Spleen (tissue), 7 donors: ENCODE measurements around the gene CATSPERB.

Source experiments
- POLR2AphosphoS5 ChIP-seq, 3 donors: sonication (generic); formaldehyde crosslinking; IDR thresholded peaks; one replicate each; pipeline ENCODE4 v1.5.1; 2017; ENCODE audit warnings: antibody characterized with exemption in 3 of 3
- TF ChIP-seq, protein P1 (sequence below), 11 experiments: fragments of 200-600 bp in 7 of 11; fragments of 450-650 bp in 4 of 11; sonication (generic) in 4 of 11; IDR thresholded peaks in 8 of 11; conservative IDR thresholded peaks in 3 of 11; 1 replicate in 7 of 11; 2 replicates in 4 of 11; pipeline versions ENCODE4 v1.4.0 to v1.8.0; 2016 to 2021; ENCODE audit warnings: antibody characterized with exemption in 11 of 11, inconsistent platforms in 4 of 11, mild to moderate bottlenecking in 1 of 11
- donor health status: DM: no; HTN: no; CAD: no; lungs with moderate emphysema.
- donor health status: DM: no; HTN: no; CAD: no.
- donor health status: DM: no; HTN: no; CAD: no.

DNA sequence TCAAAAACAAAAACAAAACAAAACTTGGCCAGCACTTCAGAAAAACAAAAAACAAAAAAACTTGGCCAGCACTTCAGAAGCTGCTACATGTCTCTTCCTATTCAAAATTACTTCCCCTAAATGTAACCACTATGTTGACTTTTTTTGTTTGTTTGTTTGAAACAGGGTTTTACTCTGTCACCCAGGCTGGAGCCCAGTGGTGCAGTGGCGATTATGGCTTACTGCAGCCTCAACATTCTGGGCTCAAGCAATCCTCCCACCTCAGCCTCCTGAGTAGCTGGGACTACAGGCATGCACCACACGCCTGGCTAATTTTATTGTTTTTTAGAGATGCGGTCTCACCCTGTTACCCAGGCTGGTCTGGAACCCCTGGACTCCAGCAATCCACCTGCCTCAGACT, 183.8 kb downstream of the CATSPERB start:
- TF ChIP-seq, protein P1, sequence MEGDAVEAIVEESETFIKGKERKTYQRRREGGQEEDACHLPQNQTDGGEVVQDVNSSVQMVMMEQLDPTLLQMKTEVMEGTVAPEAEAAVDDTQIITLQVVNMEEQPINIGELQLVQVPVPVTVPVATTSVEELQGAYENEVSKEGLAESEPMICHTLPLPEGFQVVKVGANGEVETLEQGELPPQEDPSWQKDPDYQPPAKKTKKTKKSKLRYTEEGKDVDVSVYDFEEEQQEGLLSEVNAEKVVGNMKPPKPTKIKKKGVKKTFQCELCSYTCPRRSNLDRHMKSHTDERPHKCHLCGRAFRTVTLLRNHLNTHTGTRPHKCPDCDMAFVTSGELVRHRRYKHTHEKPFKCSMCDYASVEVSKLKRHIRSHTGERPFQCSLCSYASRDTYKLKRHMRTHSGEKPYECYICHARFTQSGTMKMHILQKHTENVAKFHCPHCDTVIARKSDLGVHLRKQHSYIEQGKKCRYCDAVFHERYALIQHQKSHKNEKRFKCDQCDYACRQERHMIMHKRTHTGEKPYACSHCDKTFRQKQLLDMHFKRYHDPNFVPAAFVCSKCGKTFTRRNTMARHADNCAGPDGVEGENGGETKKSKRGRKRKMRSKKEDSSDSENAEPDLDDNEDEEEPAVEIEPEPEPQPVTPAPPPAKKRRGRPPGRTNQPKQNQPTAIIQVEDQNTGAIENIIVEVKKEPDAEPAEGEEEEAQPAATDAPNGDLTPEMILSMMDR (IDR thresholded peaks at IDR 0.05 in 8 of 11, conservative IDR thresholded peaks at IDR 0.05 in 3 of 11) = no peak
- no peak for TF ChIP-seq POLR2AphosphoS5 (IDR thresholded peaks at IDR 0.05)
